ENCODE measurements around the gene RAB7B. TPM values are rescaled to one million over a fixed set of nuclear protein-coding genes. Genes with fewer than 3 reads are reported as not detected.

Gene RAB7B
- total RNA-seq, 1 donor from 2014 or later: 0.13 TPM

DNA sequence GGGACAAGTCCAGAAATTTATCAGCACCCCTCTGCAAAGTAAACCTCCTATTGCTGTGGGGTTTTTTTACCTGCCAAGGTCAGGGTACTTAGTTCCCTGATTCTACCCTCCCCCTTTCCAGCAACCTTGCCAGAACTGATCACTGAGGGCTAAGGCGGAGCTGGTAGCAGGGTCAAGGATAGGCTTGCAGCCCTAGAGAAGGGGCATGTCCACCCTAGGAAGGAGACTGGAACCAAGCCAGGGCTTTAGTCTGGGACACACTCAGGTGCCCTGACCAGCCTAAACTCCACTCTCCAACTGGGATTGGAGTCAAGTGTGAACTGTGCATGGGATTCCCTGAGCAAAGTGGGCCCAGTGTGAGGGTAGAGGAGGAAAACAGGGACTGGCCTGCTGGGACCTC lies 53.4 kb downstream of the RAB7B start:
- Histone ChIP-seq H3K36me3 (ENCODE audit: control insufficient read depth, insufficient read depth, low read length) (no peaks in the 10 kb centered on the region), H3K27me3 (ENCODE audit: control insufficient read depth, insufficient read depth, low read length) (no peaks in the 10 kb centered on the region), H3K4me3 (ENCODE audit: low read depth, low read length) (no peak overlapping the region)
- TF ChIP-seq, protein P1, sequence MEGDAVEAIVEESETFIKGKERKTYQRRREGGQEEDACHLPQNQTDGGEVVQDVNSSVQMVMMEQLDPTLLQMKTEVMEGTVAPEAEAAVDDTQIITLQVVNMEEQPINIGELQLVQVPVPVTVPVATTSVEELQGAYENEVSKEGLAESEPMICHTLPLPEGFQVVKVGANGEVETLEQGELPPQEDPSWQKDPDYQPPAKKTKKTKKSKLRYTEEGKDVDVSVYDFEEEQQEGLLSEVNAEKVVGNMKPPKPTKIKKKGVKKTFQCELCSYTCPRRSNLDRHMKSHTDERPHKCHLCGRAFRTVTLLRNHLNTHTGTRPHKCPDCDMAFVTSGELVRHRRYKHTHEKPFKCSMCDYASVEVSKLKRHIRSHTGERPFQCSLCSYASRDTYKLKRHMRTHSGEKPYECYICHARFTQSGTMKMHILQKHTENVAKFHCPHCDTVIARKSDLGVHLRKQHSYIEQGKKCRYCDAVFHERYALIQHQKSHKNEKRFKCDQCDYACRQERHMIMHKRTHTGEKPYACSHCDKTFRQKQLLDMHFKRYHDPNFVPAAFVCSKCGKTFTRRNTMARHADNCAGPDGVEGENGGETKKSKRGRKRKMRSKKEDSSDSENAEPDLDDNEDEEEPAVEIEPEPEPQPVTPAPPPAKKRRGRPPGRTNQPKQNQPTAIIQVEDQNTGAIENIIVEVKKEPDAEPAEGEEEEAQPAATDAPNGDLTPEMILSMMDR (IDR thresholded peaks at IDR 0.05; ENCODE audit: insufficient read depth, low read length, poor library complexity, severe bottlenecking): no peak
- DNase-seq (ENCODE audit: low read depth): no peak

DNA sequence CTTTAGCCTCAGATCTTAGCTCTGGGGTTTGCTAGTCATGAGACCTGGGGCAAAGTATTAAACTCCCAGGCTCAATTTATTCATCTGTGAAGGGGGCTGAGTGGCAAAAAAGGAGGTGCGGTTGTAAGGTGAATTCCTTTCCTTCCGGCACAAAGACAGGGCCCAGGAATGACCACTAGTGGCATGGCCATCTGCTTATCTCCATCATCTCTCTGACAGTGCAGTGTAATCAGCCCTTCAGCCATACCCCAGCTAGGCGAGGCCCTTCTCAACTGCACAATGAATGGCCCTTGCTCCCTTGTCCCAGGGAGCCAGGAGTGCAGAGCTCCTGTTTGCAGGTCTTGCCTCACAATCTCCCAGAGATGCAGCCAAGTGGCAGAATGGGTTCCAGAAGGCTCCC lies 54.3 kb downstream of the RAB7B start:
- TF ChIP-seq, protein P1 (IDR thresholded peaks at IDR 0.05; ENCODE audit: insufficient read depth, low read length, poor library complexity, severe bottlenecking): no peak
- no peak for DNase-seq (ENCODE audit: low read depth)

DNA sequence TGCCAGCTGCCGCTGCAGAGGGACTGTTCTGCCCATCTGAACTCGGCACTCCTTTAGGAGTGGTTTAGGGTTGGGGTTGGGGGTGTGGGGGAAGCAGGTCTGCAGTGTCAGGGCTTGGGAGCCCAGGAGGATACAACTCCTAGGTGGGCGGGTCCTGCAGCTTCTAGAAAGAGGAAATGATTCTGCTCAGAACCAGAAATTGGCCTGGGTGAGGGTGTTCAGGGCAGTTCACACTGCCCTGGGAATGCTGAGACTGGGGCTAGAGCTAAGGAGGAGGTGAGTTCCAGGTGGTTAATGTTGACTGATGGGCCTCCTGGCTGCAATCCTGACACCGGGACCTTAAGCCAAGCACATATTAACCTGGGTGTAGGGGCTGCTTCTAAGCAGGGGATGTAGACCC lies 55.2 kb downstream of the RAB7B start:
- Histone ChIP-seq H3K27me3 (ENCODE audit: control insufficient read depth, insufficient read depth, low read length) (peaks cover 2% of the 10 kb centered on the region), H3K36me3 (ENCODE audit: control insufficient read depth, insufficient read depth, low read length) (no peaks in the 10 kb centered on the region), H3K4me3 (ENCODE audit: low read depth, low read length) (no peak overlapping the region)
- TF ChIP-seq, protein P1 (IDR thresholded peaks at IDR 0.05; ENCODE audit: insufficient read depth, low read length, poor library complexity, severe bottlenecking): no peak
- no peak for DNase-seq (ENCODE audit: low read depth)

More for the DNA sequence above, 54.3 kb downstream of the RAB7B start:
- H3K27me3 ChIP-seq (ENCODE audit: control insufficient read depth, insufficient read depth, low read length): no peaks in the 10 kb centered on the region
- no peaks in the 10 kb centered on the region for H3K36me3 ChIP-seq (ENCODE audit: control insufficient read depth, insufficient read depth, low read length)
- no peak overlapping the region for H3K4me3 ChIP-seq (ENCODE audit: low read depth, low read length)

DNA sequence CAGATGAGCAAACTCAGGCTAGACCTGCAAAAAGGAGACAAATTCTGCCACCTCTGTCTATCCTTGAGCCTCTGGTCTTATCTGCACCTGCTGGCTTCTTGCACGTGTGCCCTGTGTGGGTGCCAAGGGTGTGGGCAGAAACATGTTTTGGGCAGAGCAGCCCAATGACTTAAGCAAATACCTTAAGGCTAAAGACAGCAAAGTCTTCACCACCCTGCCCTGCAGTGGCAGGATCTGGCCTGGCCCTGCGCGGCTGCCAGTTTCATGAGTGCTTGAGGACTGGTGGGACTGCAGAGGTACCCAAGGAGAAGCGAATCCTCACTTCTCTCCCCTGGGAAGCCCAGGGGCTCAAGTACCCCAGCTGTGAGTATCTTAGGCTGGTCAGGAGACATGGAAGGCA lies 56.2 kb downstream of the RAB7B start:
- H3K36me3 ChIP-seq (ENCODE audit: control insufficient read depth, insufficient read depth, low read length): no peaks in the 10 kb centered on the region
- TF ChIP-seq, protein P1 (IDR thresholded peaks at IDR 0.05; ENCODE audit: insufficient read depth, low read length, poor library complexity, severe bottlenecking): no peak
- no peak for DNase-seq (ENCODE audit: low read depth)
- no peak overlapping the region for H3K4me3 ChIP-seq (ENCODE audit: low read depth, low read length)
- peaks cover 8% of the 10 kb centered on the region for H3K27me3 ChIP-seq (ENCODE audit: control insufficient read depth, insufficient read depth, low read length)

DNA sequence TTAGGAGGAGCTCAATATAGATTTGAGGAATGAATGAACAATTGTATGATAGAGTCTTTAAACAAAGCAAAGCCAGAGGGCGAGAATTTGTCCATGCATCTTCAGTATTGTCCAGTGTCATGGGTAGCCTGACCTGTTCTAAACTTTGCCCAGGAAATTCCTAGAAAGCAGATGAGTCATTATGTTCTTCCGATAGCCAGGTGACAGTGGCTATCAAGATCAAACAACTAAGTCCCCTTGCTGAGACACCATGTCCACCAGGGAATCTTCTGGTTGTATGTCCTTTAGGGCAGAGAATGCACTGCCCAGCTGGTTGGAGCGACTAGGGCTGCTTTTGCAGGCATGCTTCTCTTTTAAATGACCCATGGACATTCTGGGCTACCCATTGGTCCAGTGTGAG lies 58.1 kb downstream of the RAB7B start:
- H3K27me3 ChIP-seq (ENCODE audit: control insufficient read depth, insufficient read depth, low read length): peaks cover 8% of the 10 kb centered on the region
- no peak for DNase-seq (ENCODE audit: low read depth)
- no peak overlapping the region for H3K4me3 ChIP-seq (ENCODE audit: low read depth, low read length)
- TF ChIP-seq, protein P1 (IDR thresholded peaks at IDR 0.05; ENCODE audit: insufficient read depth, low read length, poor library complexity, severe bottlenecking): no peak
- H3K36me3 ChIP-seq (ENCODE audit: control insufficient read depth, insufficient read depth, low read length): no peaks in the 10 kb centered on the region

DNA sequence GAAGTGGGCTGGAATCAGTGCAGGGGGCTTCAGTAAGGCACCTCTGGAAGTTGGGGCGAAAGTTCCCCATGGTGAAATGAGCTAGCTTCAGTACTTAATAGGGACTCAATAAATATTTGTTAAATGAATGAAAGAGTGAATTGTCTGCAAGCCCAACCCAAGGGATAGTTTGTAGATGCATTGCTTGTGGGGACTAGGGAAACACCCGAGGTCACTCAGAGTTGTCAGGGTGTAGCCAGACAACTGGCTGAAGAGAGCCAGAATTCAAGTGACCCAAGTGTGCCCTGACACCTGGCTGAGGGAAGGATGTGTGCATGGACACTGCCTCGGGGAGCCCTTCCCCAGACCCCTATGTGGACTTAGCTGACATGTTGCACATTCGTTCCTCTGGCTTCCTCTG lies 58.7 kb downstream of the RAB7B start:
- peaks cover 8% of the 10 kb centered on the region for H3K27me3 ChIP-seq (ENCODE audit: control insufficient read depth, insufficient read depth, low read length)
- no peak overlapping the region for H3K4me3 ChIP-seq (ENCODE audit: low read depth, low read length)
- DNase-seq (ENCODE audit: low read depth): no peak
- TF ChIP-seq, protein P1 (IDR thresholded peaks at IDR 0.05; ENCODE audit: insufficient read depth, low read length, poor library complexity, severe bottlenecking): no peak
- H3K36me3 ChIP-seq (ENCODE audit: control insufficient read depth, insufficient read depth, low read length): no peaks in the 10 kb centered on the region
